KOPT-K1 (cell line): ENCODE measurements around the gene SDS.

Source experiments
- H3K27ac ChIP-seq: fragments of 200-600 bp; sonication (generic); 2 replicates; pipeline ENCODE4 v1.5.1; 2016; ENCODE audit warnings: antibody characterized with exemption, mild to moderate bottlenecking, low read depth, low read length; ENCODE audit not compliant: poor library complexity, severe bottlenecking
- H3K36me3 ChIP-seq: fragments of 200-600 bp; sonication (generic); 2 replicates; pipeline ENCODE4 v1.5.1; 2017; ENCODE audit warnings: antibody characterized with exemption, mild to moderate bottlenecking, low read length, moderate library complexity; ENCODE audit not compliant: insufficient read depth
- H3K9me3 ChIP-seq: fragments of 200-600 bp; sonication (generic); 2 replicates; pipeline ENCODE4 v1.5.1; 2017; ENCODE audit warnings: antibody characterized with exemption, low read length, mild to moderate bottlenecking; ENCODE audit not compliant: insufficient read depth, poor library complexity, severe bottlenecking

SDS gene

DNA sequence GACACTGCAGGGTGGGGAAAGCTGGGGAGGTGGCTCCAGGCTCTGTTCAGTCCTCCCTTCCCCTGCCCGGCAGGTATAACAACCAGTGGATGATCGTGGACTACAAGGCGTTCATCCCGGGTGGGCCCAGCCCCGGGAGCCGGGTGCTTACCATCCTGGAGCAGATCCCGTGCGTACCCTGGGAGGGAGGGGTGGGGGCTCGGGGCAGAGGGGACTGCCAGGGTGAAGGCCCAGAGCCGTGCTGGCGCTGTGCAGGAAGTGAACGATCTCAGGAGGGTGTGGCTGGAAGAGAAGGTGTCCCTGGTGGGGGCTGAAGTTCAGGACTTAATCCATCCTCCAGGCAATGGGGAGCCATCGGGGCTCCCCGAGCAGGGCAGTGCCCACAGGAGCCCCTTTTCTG lies 18.9 kb downstream of the SDS start:
- Histone ChIP-seq H3K36me3 (no peaks in the 10 kb centered on the region), H3K27ac (no peak overlapping the region), H3K9me3 (no peaks in the 10 kb centered on the region)

GRCh38 chr12:113382206-113382605 lies 21.5 kb downstream of the SDS start:
- Histone ChIP-seq H3K27ac (no peak overlapping the region), H3K9me3 (no peaks in the 10 kb centered on the region), H3K36me3 (no peaks in the 10 kb centered on the region)

DNA sequence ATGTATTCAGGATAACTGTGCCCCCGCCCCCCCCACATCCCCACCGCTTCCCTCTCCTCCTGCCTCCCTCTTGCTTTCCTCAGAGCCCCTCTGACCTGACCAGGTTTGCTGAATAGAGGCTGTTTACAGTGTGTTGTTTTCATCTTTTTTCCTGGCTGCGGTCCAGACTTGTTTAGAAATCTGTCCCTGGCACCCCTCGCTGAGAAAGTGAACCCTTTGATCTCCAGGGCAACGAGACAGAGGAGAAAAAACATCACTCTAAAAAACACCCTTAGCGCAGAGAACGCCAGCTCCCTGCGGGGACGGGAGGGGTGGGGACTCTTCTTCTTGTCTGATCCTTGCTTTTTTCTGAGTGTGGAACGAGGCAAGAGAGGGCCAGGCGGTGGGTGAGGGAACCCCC lies 22.5 kb downstream of the SDS start:
- Histone ChIP-seq H3K9me3 (no peaks in the 10 kb centered on the region), H3K27ac (no peak overlapping the region), H3K36me3 (no peaks in the 10 kb centered on the region)

- Histone ChIP-seq H3K36me3 (no peaks in the 10 kb centered on the region), H3K9me3 (no peaks in the 10 kb centered on the region), H3K27ac (no peak overlapping the region)
Measured at GRCh38 chr12:113378291-113378690, 25.4 kb downstream of the SDS start.

DNA sequence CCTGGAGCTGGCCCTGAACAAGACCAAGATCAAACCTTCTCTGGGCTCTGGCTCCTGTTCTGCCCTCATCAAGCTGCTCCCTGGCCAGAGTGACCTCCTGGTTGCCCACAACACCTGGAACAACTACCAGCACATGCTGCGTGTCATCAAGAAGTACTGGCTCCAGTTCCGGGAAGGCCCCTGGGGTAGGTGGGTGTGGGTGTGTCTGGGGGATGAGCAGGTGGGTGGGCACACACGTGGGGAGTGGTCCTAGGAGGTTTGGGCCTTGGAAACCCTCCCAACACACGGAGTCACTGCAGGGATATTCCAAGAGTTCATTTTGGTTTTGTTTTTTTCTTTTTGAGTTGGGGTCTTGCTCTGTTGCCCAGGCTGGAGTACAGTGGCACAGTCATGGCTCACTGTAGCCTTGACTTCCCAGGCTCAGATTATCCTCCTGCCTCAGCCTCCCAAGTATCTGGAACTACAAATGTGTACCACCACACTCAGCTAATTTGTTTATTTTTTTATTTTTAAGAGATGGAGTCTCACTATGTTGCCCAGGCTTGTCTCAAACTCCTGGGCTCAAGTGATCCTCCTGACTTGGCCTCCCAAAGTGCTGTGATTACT lies 28.8 kb downstream of the SDS start:
- Histone ChIP-seq H3K9me3 (no peaks in the 10 kb centered on the region), H3K27ac (no peak overlapping the region), H3K36me3 (no peaks in the 10 kb centered on the region)

- Histone ChIP-seq H3K36me3 (no peaks in the 10 kb centered on the region), H3K27ac (no peak overlapping the region)
Measured at GRCh38 chr12:113373969-113374368, 29.7 kb downstream of the SDS start.

DNA sequence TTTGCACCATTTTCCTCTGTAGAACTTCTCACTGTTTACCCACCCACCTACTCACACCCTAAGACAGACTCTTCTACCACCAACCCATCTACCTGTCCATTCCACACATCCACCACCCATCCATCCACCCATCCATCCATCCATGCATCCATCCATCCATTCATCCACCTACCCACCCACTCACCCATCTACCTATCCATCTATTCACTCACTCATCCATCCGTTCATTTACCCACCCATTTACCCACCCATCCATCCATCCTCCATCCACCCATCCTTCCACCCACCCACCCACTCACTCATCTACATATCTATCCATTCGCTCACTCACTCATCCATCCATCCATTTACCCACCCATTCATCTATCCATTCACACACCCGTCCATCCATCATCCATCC lies 30.2 kb downstream of the SDS start:
- no peak overlapping the region for H3K27ac ChIP-seq
- no peaks in the 10 kb centered on the region for H3K36me3 ChIP-seq
- H3K9me3 ChIP-seq = no peaks in the 10 kb centered on the region

More at GRCh38 chr12:113373969-113374368, 29.7 kb downstream of the SDS start:
- H3K9me3 ChIP-seq = no peaks in the 10 kb centered on the region

- no peaks in the 10 kb centered on the region for H3K36me3 ChIP-seq
- H3K9me3 ChIP-seq = no peaks in the 10 kb centered on the region
- H3K27ac ChIP-seq = no peak overlapping the region
Measured at GRCh38 chr12:113372371-113372770, 31.3 kb downstream of the SDS start.

DNA sequence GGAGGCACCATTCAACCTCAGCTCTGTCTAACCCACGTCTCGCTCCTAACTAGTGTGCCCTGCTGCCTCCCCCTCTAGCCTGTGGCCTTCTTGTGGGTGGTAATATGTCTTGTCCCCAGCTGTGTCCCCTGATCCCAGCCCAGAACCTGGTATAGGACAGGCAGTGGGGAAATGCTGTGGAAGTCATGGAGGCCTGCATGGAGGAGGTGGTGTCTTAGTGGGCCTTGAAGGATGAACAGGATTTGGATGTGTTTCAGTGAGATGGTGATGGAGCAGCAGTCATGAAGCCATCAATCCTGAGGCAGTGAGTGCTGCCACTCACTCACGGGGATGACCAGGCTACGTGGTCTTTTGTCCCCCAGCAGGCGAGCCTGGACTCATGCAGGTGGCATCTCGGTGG lies 31.9 kb downstream of the SDS start:
- Histone ChIP-seq H3K36me3 (no peaks in the 10 kb centered on the region), H3K9me3 (no peaks in the 10 kb centered on the region), H3K27ac (no peak overlapping the region)

DNA sequence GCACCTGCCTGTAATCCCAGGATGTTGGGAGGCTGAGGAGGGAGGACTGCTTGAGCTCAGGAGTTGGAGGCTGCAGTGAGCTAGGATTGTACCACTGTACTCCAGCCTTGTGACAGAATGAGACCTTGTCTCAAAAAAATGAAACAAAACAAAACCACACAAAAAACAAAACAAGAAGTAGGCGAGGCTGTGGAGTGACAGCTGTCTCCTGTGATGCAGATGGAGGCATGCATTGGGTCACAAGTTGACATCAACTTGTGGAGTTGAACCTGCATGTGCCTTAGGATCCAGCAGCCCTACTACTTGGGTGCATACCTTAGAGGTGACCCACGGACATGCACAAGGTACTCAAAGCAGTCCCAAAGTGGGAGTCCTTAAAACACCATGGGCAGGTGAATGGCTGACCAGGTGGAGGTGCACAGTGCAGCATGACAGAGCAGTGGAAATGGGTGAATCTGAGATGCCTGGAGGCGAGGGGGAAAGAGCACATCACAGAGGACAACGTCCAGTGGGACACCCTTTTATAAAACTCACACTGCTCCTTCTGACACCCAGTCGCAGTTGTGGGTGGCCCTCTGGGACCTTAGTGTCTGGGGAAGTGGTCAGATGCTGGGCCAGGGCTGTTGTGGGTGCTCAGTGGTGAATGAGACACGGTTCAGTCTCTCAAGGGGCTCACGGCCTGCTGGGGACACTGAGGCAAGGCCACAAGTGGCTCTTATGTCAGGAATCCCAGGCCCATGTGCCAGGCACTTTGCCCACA lies 32.6 kb downstream of the SDS start:
- H3K27ac ChIP-seq = no peak overlapping the region
- no peaks in the 10 kb centered on the region for H3K9me3 ChIP-seq
- no peaks in the 10 kb centered on the region for H3K36me3 ChIP-seq

GRCh38 chr12:113369391-113369985 lies 34.2 kb downstream of the SDS start:
- Histone ChIP-seq H3K27ac (no peak overlapping the region), H3K9me3 (no peaks in the 10 kb centered on the region), H3K36me3 (no peaks in the 10 kb centered on the region)

DNA sequence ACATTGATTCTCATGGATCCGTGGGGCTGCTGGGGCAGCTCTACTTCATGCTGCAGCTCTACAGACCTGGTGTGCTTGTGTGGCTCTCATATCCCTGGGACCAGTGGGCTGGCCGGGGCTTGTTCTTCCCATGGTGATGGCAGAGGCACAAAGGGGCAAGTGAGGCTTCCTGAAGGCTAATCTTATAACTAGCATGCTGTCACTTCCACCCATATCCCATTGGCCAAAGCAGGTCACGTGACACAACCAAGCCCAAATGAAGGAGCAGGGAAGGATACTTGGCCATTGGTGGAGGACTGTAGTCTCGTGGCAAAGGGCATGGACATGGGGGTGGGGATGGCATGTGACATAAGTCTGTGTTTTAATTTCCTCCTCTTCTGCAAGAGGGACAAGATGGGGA lies 35.4 kb downstream of the SDS start:
- H3K36me3 ChIP-seq = no peaks in the 10 kb centered on the region
- no peaks in the 10 kb centered on the region for H3K9me3 ChIP-seq
- H3K27ac ChIP-seq = no peak overlapping the region

DNA sequence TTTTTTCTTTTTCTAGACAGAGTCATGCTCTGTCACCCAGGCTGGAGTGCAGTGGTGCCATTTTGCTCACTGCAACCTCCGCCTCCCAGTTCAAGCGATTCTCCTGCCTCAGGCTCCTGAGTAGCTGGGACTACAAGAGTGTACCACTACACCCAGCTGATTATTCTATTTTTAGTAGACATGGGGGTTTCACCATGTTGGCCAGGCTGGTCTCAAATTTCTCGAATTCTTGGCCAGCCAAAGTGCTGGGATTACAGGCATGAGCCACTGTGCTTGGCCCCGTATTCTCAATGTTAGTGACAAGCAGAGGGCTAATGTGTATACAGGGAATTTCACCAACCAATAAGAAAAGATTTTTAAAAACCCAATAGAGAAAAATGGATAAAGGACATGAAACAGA lies 36.9 kb downstream of the SDS start:
- Histone ChIP-seq H3K9me3 (no peaks in the 10 kb centered on the region), H3K36me3 (no peaks in the 10 kb centered on the region), H3K27ac (no peak overlapping the region)

- no peak overlapping the region for H3K27ac ChIP-seq
- no peaks in the 10 kb centered on the region for H3K9me3 ChIP-seq
- no peaks in the 10 kb centered on the region for H3K36me3 ChIP-seq
Measured at GRCh38 chr12:113365639-113366395, 37.9 kb downstream of the SDS start.

DNA sequence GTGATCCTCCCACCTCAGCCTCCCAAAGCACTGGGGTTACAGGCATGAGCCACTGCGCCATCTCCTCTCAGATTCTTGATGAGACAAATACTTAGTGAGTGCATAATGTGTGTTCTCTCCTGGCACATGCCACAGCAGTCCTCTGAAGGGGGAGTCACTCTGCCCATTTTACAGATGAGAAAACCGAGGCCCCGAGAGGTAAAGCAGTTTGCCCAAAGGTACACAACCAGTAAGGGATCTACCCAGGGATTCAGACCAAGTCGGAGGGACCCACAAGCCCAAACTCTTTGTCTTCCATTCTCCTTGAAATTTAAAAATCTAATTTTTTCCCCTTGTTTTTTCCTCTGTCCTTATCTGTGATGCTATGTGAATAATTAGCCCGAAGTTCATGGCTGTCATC lies 39.0 kb downstream of the SDS start:
- Histone ChIP-seq H3K36me3 (no peaks in the 10 kb centered on the region), H3K9me3 (no peaks in the 10 kb centered on the region), H3K27ac (no peak overlapping the region)
